DND-41 (cell line): ENCODE measurements around the gene RIT2.

ENCODE experiments used
- ATAC-seq: fragments of 200-7000 bp; cut with Tn5 transposase; 3 replicates; pipeline ENCODE4 v1.9.1; 2021; ENCODE audit warnings: low read depth; ENCODE audit not compliant: insufficient read depth
- DNase-seq: peaks from one replicate; pipeline ENCODE4 v3.0.0-alpha.2; 2020
- H2AFZ ChIP-seq: 2 replicates; pipeline ENCODE4 v1.6.0; 2012; ENCODE audit warnings: low read depth, low read length
- H3K27ac ChIP-seq: 2 replicates; pipeline ENCODE4 v1.5.1; 2012; ENCODE audit warnings: low read length, inconsistent platforms
- H3K27me3 ChIP-seq: fragments of 200-600 bp; sonication (generic); 2 replicates; pipeline ENCODE4 v1.6.0; 2012; ENCODE audit warnings: low read length, mild to moderate bottlenecking, inconsistent platforms; ENCODE audit not compliant: insufficient read depth, poor library complexity
- H3K36me3 ChIP-seq: 2 replicates; pipeline ENCODE4 v1.5.1; 2012; ENCODE audit warnings: low read length, inconsistent platforms; ENCODE audit not compliant: insufficient read depth
- H3K4me1 ChIP-seq: 2 replicates; pipeline ENCODE4 v1.5.1; 2012; ENCODE audit warnings: mild to moderate bottlenecking, low read length; ENCODE audit not compliant: insufficient read depth
- H3K4me2 ChIP-seq: 2 replicates; pipeline ENCODE4 v1.6.0; 2012; ENCODE audit warnings: mild to moderate bottlenecking, moderate library complexity, low read length, inconsistent platforms; ENCODE audit not compliant: insufficient read depth
- H3K4me3 ChIP-seq, 2 experiments: fragments of 200-600 bp in 1 of 2; shearing (Covaris generic) in 1 of 2; 2 replicates each; pipeline ENCODE4 v1.5.1; 2012 to 2016; ENCODE audit warnings: inconsistent platforms in 2 of 2, low read length in 2 of 2, mild to moderate bottlenecking in 2 of 2, low read depth in 1 of 2, moderate library complexity in 1 of 2
- H3K79me2 ChIP-seq: 2 replicates; pipeline ENCODE4 v1.6.0; 2012; ENCODE audit warnings: low read length, inconsistent platforms; ENCODE audit not compliant: insufficient read depth
- H3K9ac ChIP-seq: 2 replicates; pipeline ENCODE4 v1.6.0; 2012; ENCODE audit warnings: low read depth, mild to moderate bottlenecking, inconsistent platforms, low read length, moderate library complexity
- H3K9me3 ChIP-seq: 2 replicates; pipeline ENCODE4 v1.5.1; 2012; ENCODE audit warnings: low read length, moderate library complexity, mild to moderate bottlenecking, inconsistent platforms; ENCODE audit not compliant: insufficient read depth, severe bottlenecking
- H4K20me1 ChIP-seq: 2 replicates; pipeline ENCODE4 v1.6.0; 2012; ENCODE audit warnings: low read length; ENCODE audit not compliant: insufficient read depth
- EZH2 ChIP-seq: IDR thresholded peaks from 3 replicates; pipeline ENCODE4 v1.6.1; 2012; ENCODE audit warnings: borderline replicate concordance, low read depth, mild to moderate bottlenecking, moderate library complexity, low read length, inconsistent platforms; ENCODE audit not compliant: severe bottlenecking
- TF ChIP-seq, protein P1 (sequence below): IDR thresholded peaks from 2 replicates; pipeline ENCODE4 v1.5.1; 2012; ENCODE audit warnings: borderline replicate concordance, low read length, moderate library complexity, mild to moderate bottlenecking; ENCODE audit not compliant: poor library complexity, severe bottlenecking; ENCODE audit errors: extremely low read depth

The RIT2 gene

DNA sequence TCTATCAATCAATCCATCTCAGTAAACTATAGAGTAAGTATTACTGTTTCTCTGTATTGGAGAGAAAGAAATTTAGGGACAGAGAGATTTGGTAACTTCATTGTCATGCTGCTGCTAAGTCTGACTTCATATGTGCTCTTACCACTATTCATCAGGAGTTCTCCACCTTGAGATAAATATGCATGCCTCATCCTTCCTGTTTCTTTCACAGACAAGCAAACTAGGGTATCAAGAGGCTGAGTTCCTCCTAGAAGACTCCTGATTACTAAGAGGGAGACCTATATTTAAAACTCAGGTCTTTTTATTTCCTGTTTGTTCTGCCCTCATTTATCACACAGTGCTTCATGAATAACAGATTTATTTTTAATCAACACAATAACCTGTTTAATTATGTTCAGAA is 34.1 kb downstream of the RIT2 start:
- Histone ChIP-seq H3K9me3 (no peaks in the 10 kb centered on the region), H3K36me3 (no peaks in the 10 kb centered on the region), H3K79me2 (no peaks in the 10 kb centered on the region), H3K27me3 (no peaks in the 10 kb centered on the region), H2AFZ (no peak overlapping the region), H3K4me1 (no peaks in the 10 kb centered on the region), H4K20me1 (no peaks in the 10 kb centered on the region), H3K4me3 (no peak overlapping the region), H3K4me2 (no peak overlapping the region), H3K27ac (no peak overlapping the region), H3K9ac (no peak overlapping the region)
- DNase-seq (no peak), ATAC-seq (no peak)
- TF ChIP-seq, protein P1, sequence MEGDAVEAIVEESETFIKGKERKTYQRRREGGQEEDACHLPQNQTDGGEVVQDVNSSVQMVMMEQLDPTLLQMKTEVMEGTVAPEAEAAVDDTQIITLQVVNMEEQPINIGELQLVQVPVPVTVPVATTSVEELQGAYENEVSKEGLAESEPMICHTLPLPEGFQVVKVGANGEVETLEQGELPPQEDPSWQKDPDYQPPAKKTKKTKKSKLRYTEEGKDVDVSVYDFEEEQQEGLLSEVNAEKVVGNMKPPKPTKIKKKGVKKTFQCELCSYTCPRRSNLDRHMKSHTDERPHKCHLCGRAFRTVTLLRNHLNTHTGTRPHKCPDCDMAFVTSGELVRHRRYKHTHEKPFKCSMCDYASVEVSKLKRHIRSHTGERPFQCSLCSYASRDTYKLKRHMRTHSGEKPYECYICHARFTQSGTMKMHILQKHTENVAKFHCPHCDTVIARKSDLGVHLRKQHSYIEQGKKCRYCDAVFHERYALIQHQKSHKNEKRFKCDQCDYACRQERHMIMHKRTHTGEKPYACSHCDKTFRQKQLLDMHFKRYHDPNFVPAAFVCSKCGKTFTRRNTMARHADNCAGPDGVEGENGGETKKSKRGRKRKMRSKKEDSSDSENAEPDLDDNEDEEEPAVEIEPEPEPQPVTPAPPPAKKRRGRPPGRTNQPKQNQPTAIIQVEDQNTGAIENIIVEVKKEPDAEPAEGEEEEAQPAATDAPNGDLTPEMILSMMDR, result no peak
- no peak for TF ChIP-seq EZH2

DNA sequence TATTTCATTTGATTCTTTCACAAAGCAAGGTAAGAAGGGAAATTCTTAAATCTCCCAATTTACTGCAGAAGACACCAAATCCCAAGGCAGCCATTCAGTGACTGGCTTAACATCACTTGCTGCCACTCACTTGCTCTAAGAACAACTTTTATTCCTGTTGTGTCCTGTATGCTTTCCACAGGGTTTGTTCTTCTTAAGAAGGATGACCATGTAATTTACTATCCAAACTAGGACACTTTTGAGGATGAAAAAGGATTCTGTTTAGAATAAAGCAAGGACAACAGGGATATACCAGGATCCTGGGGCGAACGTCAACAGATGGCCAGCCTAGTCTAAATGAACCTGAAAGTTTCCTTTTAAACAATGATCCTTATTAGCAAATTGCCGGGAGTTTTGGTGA is 34.8 kb downstream of the RIT2 start:
- Histone ChIP-seq H3K9ac (no peak overlapping the region), H2AFZ (no peak overlapping the region)
- ATAC-seq, result no peak

DNA sequence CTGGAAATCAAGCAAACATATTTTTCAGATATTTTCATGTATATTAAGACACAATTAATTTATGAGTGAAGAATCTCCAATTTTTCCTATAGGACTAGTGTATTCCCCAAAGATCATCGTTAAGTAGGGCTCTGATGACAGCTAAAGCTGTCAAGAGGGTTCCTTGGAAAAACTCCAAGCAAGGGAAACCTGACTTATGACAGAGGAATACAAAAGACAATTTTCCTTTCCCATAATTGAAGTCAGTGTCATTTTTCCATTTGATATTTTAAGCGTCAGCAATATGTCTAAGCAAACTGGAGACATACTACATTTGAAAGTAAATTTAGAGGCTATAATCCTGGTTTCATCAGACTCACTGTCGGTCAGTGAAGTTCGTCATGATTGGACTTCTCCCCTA is 36.1 kb downstream of the RIT2 start:
- H3K9ac ChIP-seq, result no peak overlapping the region
- no peak overlapping the region for H2AFZ ChIP-seq
- H3K4me3 ChIP-seq, result no peak overlapping the region
- no peaks in the 10 kb centered on the region for H3K9me3 ChIP-seq
- ATAC-seq (no peak), DNase-seq (no peak)
- no peak overlapping the region for H3K27ac ChIP-seq
- no peaks in the 10 kb centered on the region for H3K27me3 ChIP-seq
- H3K79me2 ChIP-seq, result no peaks in the 10 kb centered on the region
- H4K20me1 ChIP-seq, result no peaks in the 10 kb centered on the region
- no peak overlapping the region for H3K4me2 ChIP-seq
- no peaks in the 10 kb centered on the region for H3K36me3 ChIP-seq
- no peak for TF ChIP-seq EZH2
- TF ChIP-seq, protein P1, result no peak
- no peaks in the 10 kb centered on the region for H3K4me1 ChIP-seq

More for the DNA sequence above, 34.8 kb downstream of the RIT2 start:
- Histone ChIP-seq H3K4me3 (no peak overlapping the region), H3K27ac (no peak overlapping the region), H4K20me1 (no peaks in the 10 kb centered on the region), H3K4me2 (no peak overlapping the region), H3K9me3 (no peaks in the 10 kb centered on the region), H3K27me3 (no peaks in the 10 kb centered on the region), H3K36me3 (no peaks in the 10 kb centered on the region), H3K4me1 (no peaks in the 10 kb centered on the region), H3K79me2 (no peaks in the 10 kb centered on the region)
- DNase-seq, result no peak
- TF ChIP-seq EZH2, result no peak

DNA sequence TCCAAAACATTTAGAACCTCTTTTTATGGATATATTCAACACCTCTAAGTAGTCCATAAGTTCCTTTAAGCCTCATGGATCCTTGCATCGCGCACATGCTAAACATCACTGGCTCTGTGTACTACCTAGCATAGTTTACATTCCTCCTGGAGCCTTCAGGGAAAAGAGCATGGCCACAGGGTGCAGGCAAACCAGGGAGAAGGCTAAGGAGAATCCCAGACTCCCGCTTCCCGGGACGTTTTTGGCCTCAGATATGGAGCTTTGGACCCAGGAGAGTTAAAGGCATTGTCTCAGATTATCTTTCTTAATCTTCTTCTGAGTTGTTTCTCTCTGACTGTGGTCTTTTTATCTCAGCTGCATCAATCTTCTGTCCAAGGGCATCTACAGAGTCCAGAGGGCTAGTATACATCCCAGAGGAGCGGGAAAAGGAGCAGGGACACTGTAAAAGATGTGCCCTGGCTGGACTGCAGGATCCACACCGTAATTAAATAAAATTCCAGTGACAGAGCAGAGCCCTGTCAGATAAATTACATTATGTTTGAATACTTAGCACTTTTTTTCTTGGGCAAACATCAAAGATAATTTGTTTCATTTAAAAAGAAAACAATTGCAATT is 36.9 kb downstream of the RIT2 start:
- Histone ChIP-seq H3K9ac (no peak overlapping the region), H2AFZ (no peak overlapping the region), H3K9me3 (no peaks in the 10 kb centered on the region), H3K27me3 (no peaks in the 10 kb centered on the region), H3K4me2 (no peak overlapping the region), H3K27ac (no peak overlapping the region), H4K20me1 (no peaks in the 10 kb centered on the region), H3K79me2 (no peaks in the 10 kb centered on the region), H3K36me3 (no peaks in the 10 kb centered on the region), H3K4me1 (no peaks in the 10 kb centered on the region), H3K4me3 (no peak overlapping the region)
- ATAC-seq, result no peak
- TF ChIP-seq EZH2, result no peak
- TF ChIP-seq, protein P1, result no peak
- no peak for DNase-seq
